Measurements from ENCODE around the gene ABLIM1.

The ABLIM1 gene

DNA sequence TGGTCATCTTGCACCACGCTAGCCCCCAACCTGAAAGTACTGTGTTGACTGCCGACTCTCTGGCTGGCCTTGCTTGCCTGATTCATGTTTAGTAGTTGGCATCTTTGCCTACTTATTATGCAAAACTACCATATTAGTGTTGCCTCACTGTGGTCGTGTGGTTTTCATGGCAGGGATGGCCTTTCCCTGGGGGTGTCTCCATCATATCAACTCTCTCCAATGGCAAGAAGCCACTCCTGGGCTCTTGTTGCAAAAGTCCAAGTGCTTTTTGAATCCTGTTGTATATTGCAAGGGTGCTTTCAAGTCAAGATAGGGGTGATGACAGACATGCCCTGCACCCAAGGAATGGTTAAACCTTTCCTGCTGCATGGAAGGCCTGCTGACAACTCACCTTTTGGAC lies 39.4 kb downstream of the ABLIM1 start:
- DNase-seq (ENCODE audit: low spot score): no peak

DNA sequence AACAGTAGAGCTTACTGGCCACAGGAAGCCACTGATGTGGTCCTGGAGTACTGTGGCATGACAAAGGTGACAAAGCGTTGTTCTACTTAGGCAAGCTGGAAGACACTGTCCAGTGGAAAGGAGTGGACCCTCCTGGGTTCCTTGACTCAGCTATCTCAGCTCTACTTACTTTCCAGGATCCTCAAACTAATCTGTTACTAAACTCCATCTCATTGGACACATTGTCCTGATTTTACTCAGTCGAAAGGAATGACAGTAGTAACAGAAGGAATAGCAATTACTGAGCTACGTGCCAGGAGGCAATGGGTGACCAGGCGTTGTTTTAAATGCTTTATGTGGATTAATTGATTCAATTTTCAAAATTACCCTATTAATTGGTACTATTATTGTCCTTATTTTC lies 41.6 kb downstream of the ABLIM1 start:
- no peak for DNase-seq (ENCODE audit: low spot score)

DNA sequence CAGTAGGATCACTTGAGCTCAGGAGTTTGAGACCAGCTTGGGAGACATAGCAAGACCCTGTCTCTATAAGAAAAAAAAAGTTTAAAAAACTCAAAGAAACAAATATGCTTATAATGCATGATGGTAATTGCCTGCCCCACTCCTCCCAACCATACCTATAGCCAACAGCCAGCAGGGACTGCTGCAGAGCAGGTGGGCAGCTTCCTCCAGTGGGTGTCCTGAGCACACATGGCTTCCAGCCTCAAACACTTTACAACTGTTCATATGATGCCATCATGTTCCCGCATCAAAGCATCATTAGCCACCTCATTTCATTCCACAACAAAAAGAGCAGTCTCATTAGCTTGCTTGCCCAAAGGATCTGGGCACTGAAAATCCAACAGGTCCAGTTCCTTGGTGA lies 42.0 kb downstream of the ABLIM1 start:
- DNase-seq (ENCODE audit: low spot score): no peak

DNA sequence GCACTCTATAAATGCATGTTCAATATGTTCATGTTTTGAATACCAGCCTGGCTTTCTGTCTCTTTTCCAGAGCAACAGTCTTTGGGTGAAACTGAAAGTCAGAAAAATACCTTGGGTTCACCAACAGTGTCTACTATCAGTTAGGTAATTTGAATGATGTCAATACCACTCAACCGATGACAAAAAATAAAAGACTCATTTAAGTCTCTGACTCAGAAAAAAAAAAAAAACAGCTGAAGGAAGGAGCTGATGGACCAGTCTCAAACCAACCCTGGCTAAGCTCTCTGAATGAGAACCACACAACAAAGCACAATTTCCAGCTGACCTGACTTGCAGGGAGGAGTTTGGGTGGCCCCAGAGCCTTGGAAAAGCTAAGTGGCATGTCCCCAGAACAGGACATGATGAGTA lies 42.5 kb downstream of the ABLIM1 start:
- no peak for DNase-seq (ENCODE audit: low spot score)

DNA sequence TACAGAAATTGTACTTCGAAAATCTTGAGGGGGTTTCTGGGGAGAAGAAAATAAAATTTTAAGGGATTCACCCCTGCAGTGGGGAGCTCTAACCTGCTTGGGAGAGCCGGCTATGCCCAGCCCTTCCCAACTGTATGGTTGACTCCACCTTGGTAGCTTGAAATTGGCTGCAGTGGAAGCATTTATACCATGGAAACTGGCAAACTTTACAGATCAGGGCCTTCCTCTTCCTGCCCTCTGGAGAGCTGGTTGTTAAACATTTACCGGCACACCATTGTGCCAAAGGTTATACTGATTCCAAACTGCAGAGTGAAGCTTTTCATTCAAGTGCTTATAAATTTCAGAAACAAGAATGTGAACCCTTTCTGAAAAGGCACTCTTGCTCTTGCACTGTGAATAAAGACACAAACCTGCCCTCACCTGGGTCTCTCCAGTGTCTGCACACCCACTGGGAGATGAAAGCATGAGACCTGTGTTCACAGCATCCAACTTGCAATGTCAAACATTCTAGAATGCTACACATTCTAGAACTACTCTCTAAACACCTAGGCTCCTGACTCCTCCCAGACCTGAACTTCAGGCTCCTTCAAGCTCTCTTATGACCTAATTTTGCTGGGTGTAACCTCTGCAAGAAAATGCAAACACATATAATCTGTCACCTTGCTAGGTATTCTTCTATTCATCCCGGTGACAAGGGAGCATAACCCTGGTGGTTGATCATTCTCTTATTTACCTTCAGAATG lies 44.7 kb downstream of the ABLIM1 start:
- no peak for DNase-seq (ENCODE audit: low spot score)

DNA sequence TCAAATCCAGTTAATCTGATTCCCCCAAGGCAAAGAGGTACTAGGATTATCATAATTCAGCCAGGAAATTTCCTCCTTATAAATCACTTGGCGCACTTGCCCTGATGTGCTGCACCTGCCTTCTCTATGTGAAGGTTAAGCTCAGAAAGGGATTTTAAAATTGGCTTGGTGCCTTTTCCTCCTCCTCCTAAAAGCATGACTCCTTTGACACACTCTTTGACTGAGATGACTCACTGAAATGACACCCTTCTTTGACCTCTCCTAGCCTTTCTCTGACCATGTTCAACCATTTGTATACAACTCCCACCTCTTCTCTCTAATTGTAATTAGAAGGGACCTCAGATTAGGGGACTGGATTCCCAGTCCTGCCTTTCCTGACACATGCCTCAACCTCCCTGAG lies 46.5 kb downstream of the ABLIM1 start:
- DNase-seq (ENCODE audit: low spot score): no peak

DNA sequence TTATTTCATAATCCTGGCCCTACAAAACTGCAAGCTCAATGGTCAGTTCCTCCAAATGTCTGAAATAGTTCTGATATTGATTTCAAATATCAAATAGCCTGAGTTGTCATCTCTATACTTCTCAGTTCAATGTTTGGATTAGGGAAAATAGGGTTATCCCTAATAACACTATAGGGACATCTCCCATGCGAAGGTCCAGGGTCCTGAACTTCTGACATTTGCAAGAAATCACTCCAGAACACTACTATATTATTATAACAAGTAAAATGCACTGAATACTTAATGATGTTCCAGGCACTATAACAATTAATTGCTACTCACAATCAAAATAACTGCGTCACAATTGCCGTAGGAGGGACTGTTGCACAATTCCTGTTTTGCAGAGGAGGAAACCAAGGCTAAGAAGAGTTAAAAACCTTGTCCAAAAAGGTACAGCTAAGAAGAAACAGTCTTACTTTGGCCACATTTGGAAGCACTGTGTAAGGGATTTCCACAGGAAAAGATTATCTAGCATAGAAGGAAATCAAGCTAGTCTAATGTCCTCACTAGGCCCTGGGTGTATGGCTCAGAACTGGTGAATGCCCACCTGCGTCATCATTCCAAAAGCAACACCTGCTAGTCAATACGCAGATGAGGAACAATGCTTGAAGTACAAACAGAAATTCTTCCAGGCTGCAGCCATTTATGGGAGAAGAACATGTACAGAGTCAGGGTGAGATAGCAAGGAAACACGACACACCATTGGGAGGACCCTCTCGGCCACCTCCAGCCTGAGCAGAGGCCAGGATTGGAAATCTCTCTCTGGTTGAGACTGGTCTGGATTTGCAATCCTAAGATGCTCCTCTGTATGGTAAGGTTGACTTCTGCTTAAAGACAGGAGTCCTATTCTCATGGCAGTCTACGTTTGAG lies 48.3 kb downstream of the ABLIM1 start:
- DNase-seq (ENCODE audit: low spot score): no peak

DNA sequence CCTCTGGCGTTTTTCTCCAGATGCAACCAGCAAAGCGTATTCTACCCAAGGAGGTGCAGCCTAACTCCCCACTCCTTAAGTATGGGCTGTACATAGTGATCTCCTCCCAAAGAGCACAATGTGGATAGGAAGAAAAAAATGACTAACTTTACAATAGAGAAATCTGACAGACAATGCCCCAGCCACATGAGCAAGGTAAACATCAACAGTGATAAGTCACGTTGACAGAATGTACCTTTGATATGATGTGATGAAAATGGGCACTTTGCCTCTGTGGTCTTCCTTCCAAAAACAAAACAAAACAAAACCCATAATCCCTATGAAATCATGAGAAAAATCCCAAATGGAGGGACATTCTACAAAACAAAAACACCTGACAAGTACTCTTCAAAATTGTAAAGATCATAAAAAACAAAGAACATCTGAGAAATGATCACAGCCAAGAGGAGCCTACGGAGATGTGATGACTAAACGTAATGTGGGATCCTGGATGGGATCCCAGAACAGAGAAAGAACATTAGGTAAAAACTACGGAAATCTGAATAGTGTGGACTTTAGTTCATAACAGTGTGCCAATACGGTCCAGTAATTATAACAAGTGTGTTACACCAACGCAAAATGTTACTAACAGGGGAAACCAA lies 50.6 kb downstream of the ABLIM1 start:
- no peak for DNase-seq (ENCODE audit: low spot score)

DNA sequence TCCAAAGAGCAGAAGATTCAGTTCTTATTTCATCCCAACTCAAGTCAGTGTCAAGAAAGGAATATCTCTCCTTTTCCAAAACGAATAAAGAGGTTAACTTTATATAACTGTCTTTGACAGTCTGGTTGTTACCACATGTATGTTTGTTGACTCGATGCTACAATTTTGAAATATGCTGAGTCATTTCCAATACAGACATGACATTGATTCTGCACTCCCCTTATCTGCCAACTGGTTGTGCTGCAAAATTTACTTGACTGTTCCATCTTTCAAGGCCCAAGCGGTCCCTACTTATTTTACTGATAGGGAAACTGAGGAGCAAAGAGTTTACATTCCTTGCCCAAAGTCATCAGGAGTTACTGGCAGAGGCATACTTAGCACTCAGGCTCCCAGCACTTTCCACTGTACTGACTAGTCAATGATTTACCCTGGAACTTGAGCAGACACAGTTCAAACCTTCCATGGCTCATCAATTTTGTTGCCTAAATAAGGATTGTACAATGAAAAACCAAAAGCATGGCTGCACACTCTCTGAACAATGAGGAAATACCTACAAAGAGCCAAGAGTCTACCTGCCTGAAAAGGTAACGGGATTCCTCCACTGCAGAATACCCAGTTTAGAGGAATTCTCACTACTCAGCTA lies 52.8 kb downstream of the ABLIM1 start:
- DNase-seq (ENCODE audit: low spot score): no peak

DNA sequence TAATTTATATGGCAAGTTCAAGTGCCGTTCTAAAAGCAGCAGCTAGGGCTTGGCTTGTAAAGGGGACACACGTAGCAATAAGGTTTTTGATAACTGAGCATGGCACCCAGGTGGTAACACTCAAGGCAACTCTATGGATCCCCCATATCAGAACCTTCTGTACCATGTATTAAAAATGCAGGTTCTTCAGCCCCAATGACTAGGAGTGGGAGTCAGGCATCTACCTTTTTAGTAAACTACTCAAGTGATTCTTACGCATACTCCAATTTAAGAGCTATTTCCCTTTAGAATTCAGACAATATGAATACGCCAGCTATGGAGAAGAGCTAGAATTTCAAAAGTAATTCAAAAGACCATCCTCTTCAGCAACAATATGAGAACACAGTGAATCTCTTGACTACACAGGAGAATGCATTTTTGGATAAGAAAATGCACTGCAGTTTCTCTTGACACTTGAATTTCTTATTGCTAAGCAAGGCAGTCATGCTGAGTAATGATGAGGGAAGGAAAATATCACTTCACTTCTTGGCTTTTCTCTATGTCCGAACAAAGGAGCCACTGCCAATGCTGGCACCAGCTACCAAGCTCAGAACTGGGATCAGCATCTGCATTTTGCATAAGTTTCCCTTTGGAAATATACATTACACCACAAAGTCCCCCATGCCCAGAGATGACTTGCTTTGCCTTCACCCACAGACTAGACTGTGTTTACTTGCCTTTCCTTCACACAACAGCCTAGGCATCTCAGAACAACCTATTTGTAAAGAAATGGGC lies 53.5 kb downstream of the ABLIM1 start:
- no peak for DNase-seq (ENCODE audit: low spot score)

DNA sequence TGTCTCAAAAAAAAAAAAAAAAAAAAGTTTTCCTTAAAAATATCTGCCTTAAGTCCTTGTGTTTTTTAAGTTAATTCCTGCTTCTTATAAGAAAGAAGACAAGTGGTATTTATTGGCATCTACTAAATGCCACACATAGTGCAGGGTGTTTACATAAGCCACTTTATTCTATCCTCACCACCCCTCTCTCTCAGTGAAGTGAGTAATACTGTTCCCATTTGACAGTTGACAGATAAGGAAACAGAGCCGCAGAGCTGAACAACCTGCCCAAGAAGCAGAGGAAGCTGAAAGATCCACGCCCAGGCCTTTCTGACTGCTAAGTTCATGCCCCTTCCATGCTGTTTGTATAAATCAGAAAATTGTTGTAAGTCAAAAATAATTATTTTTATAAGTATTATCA lies 54.1 kb downstream of the ABLIM1 start:
- no peak for DNase-seq (ENCODE audit: low spot score)

DNA sequence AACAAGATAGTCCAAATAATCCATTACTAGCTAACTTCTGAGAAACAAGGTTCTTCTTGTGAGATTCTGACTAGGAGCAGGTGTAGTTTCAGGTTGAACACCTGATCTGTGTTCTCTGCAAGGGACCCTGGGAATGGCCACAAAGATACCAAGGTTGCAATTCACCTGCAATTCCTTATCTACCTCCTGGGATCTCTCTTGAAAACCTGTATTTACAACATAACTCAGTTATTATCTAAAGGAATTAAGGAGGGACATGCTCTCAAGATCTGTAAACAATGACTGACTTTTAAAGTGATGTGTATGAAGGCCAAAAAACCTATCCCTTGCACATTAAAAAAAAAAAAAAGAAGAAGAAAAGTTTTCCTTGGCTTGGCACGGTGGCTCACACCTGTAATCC lies 54.8 kb downstream of the ABLIM1 start:
- no peak for DNase-seq (ENCODE audit: low spot score)

DNA sequence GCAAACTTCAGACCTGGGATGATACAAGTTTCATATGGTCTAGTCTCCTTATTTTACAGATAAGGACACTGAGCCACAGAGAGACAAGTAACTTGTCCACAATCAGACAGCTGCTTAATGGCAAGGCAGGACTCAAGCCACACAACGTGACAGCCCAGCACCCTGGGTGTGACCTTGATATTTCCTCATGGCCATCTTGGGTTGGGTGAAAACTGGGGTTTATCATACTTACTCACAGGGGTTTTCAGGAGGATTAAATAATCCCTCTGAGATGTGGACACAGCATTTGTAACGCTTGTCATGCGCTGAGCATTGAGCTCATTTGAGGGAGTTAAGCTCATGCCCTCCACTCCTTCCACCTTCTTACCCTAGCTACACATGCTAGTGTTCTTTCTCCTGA lies 58.0 kb downstream of the ABLIM1 start:
- no peak for DNase-seq (ENCODE audit: low spot score)

DNA sequence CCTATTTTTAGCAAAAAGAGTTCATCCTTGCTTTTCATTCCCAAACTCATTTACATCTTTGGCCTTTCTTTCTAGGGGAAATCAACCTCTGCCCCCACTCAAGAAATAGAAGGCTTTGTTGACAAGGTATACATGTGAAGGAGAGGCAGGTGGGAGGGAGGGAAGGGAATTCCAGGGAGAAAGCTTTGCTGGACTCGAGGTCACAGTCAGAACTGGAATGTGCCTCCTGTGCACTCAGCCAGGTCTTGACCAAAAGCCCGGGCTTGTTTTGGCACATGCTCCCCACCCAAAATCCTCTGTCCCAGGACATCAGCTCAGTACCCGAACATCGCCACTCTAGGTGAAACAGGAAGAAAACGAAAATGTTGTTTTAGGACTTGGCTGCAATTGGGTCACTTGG lies 61.3 kb downstream of the ABLIM1 start:
- DNase-seq (ENCODE audit: low spot score): no peak

DNA sequence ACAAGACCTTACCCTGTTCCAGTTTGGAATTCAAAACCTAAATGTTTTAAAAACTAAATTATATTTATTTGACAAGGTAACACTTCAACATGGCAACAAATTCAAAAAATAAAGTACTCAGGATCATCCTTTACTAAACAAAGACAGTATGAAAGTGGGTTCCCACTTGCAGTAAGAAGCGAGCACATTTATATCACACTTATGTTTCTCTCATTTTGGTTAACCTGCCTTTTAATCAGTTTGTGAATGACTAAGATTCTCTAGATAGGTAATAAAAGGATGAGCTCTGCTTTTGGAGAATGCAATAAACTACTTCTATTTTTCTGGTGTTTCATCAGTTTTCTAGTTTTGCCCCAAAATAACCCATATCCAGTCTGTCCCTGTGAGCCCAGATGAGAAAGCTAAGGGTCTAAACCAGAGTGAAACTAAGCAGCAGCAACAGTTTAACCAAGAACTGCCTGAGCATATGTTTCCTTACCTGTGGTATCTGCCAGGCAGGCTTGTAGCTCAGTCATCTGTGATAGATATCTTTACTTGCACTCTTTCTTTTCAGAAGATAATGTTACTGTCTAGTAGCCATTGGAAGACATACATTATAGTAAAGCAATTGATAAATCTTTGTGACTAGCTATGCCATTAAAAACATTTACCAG lies 64.1 kb downstream of the ABLIM1 start:
- no peak for DNase-seq (ENCODE audit: low spot score)

DNA sequence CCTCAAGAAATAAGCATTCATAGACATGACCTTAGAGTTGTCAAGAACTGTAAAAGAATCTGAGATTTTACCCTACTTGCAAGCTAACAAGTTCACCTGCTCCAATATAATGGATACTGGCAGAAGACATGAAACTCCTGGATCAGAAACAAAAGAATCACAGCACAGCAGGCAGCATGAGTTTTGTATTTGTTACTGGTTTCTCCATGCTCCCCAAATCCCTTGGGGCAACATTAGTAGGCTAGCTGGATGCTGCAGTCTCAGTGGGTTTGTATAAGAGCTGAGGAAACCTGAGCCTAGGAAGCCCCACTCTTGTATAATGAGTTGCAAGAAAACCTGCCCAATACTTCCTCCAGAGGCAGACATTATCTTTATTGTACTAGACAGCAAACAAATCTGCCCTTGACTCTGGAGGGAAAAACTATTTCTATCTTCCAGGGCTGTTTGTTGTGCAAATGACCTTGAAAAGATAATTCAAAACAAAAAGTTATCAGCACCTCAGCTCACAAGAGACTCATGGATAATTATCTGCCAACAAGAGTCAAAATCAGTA lies 64.8 kb downstream of the ABLIM1 start:
- no peak for DNase-seq (ENCODE audit: low spot score)

DNA sequence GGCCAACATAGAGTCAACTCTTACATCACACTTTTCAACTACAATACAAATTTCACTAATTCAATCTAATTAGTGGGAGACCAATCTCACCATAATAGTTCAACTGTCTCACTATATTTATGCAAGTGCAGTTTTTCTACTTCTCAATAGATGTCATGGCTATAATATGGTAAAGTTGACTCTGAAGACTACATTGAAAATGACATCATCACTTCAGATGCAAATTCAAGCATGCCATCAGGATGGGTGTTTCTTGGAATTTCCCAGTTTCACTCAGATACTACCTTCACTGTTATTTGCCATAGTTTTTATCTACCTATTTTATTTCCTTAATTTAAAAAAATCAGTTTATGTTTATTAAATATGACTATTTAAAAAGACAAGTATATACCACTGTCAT lies 67.1 kb downstream of the ABLIM1 start:
- DNase-seq (ENCODE audit: low spot score): no peak

DNA sequence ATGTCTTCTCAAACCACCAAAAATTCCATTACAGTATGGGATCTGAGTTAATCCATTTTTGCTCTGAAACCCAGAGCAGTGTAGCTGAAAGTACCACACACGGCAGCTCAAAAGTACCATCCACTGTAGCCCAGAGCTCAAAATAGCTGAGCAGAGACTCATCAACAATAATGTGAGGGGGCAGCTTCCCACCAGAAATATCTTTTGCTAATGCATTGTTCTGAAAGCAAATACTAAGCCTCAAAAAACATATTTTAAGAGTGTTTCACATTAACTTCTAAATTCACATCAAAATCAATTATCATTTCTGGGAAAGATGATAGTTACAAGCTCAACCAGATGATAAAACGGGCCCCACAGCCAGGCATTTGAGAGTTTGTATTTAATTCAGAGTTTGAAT lies 73.7 kb downstream of the ABLIM1 start:
- DNase-seq (ENCODE audit: low spot score): no peak

DNA sequence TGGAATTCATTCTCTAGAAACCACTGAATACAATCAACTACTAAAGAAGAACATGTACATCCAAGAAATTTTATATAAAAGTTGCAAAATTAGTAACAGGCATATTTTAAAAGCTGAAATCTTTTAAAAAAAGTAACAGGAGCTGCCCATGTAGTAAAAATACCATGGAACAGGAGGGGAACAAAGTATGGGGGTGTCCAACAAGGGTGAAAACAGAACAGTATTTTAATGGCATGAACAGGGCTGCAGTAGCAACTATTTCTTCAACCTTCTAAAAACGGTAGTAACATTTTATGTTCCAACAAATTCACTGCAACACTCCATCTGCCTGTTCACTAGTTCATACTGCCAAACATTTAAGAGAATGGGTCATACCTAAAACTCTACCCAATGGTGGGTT lies 77.0 kb downstream of the ABLIM1 start:
- DNase-seq (ENCODE audit: low spot score): no peak

DNA sequence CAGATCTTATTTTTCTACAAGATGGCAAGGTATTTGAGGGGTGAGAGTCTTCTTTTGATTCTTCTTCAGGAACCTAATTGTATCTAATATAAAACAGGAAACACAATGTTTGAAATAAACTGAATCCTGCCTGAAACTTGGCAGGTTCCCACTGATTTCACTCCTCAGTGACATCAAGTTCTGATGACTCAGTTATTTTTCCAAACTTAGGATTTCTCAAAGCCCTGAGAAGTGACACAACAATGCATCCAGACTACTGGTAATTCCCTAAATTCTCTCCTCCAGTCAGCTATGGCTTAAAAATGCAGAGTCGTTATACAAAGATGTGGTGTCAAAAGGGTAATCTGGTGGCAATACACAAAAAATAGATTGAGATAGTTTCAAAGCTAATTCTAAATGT lies 80.9 kb downstream of the ABLIM1 start:
- no peak for DNase-seq (ENCODE audit: low spot score)

DNA sequence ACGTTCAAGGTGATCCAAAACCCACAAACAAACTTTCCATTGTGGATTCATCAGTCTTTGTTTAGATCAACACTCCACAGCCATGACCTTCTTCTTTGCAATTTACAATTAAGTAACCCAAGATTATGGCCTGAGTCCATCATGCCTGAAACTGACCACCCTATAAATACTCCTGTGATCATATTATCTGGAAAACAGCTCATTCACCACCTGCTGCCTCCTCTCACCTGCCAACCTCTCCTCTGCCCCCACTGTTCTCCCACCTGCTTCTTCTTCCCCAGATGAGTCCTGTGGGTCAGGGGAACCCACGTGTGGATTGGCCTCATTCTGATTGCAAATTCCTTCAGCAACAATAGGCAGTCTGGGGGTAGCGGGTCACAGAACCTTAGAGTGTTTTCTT lies 81.4 kb downstream of the ABLIM1 start:
- DNase-seq (ENCODE audit: low spot score): no peak
